OCI-LY3 (cell line): Measurements from ENCODE around the gene CREB5.

ENCODE experiments used
- H2AFZ ChIP-seq: fragments of 200-600, 300-600 bp; shearing (Covaris generic); 2 replicates; pipeline ENCODE4 v1.6.0; 2014; ENCODE audit warnings: antibody characterized with exemption, low read depth, low read length
- H3K27ac ChIP-seq: fragments of 200-600, 300-600 bp; sonication (generic); 2 replicates; pipeline ENCODE4 v1.5.1; 2014; ENCODE audit warnings: mild to moderate bottlenecking, low read length, moderate library complexity, mixed read lengths
- H3K27me3 ChIP-seq: fragments of 200-600, 300-600 bp; sonication (generic); 2 replicates; pipeline ENCODE4 v1.6.1; 2014; ENCODE audit warnings: low read depth, low read length, mixed read lengths
- H3K36me3 ChIP-seq: fragments of 200-600, 300-600 bp; sonication (generic); replicated peaks from 2 replicates; pipeline ENCODE3; 2014; ENCODE audit warnings: low read depth, low read length, mixed read lengths
- H3K4me1 ChIP-seq: fragments of 300-600, 200-600 bp; sonication (generic); 2 replicates; pipeline ENCODE4 v1.6.1; 2014; ENCODE audit warnings: low read length, mixed read lengths
- H3K4me2 ChIP-seq: fragments of 200-600, 300-600 bp; sonication (generic); 2 replicates; pipeline ENCODE4 v1.6.1; 2014; ENCODE audit warnings: low read length, mixed read lengths
- H3K4me3 ChIP-seq: fragments of 300-600, 200-600 bp; sonication (generic); 2 replicates; pipeline ENCODE4 v1.5.1; 2014; ENCODE audit warnings: antibody characterized with exemption, mild to moderate bottlenecking, low read length, moderate library complexity
- H3K79me2 ChIP-seq: fragments of 300-600, 200-600 bp; shearing (Covaris generic); 2 replicates; pipeline ENCODE4 v1.6.1; 2014; ENCODE audit warnings: mild to moderate bottlenecking, low read length, mixed read lengths
- H3K9ac ChIP-seq: fragments of 300-600, 200-600 bp; shearing (Covaris generic); 2 replicates; pipeline ENCODE4 v1.6.0; 2014; ENCODE audit warnings: mild to moderate bottlenecking, low read length, moderate library complexity
- H3K9me3 ChIP-seq: fragments of 200-600, 300-600 bp; shearing (Covaris generic); 2 replicates; pipeline ENCODE4 v1.6.1; 2014; ENCODE audit warnings: low read length, mixed read lengths; ENCODE audit not compliant: insufficient read depth
- H4K20me1 ChIP-seq: fragments of 200-600, 300-600 bp; sonication (generic); 2 replicates; pipeline ENCODE4 v1.6.1; 2016; ENCODE audit warnings: low read length, mixed read lengths; ENCODE audit not compliant: insufficient read depth
- CTCF ChIP-seq: fragments of 200-600, 300-600 bp; sonication (generic); IDR thresholded peaks from 2 replicates; pipeline ENCODE4 v1.5.1; 2014; ENCODE audit warnings: antibody characterized with exemption, low read length, low read depth
- EZH2phosphoT487 ChIP-seq: fragments of 200-600 bp; shearing (Covaris generic); IDR thresholded peaks from 2 replicates; pipeline ENCODE4 v1.6.1; 2018; ENCODE audit warnings: antibody characterized with exemption, mixed run types, low read depth

CREB5 gene

GRCh38 chr7:28480595-28480994, 68.3 kb downstream of the CREB5 start:
- no peak overlapping the region for H3K9ac ChIP-seq
- H3K79me2 ChIP-seq: no peaks in the 10 kb centered on the region

GRCh38 chr7:28481091-28481926, 69.0 kb downstream of the CREB5 start:
- no peak overlapping the region for H3K9ac ChIP-seq
- TF ChIP-seq EZH2phosphoT487: no peak
- no peak for TF ChIP-seq CTCF
- H3K27ac ChIP-seq: no peak overlapping the region
- no peaks in the 10 kb centered on the region for H3K9me3 ChIP-seq
- H3K4me1 ChIP-seq: peaks cover 5% of the 10 kb centered on the region; the same call in 1 of the 2 replicates
- H4K20me1 ChIP-seq: no peaks in the 10 kb centered on the region
- no peaks in the 10 kb centered on the region for H3K36me3 ChIP-seq
- H3K27me3 ChIP-seq: peaks cover 51% of the 10 kb centered on the region
- H3K79me2 ChIP-seq: no peaks in the 10 kb centered on the region
- H2AFZ ChIP-seq: no peak overlapping the region
- no peak overlapping the region for H3K4me3 ChIP-seq
- no peak overlapping the region for H3K4me2 ChIP-seq

More at GRCh38 chr7:28480595-28480994, 68.3 kb downstream of the CREB5 start:
- Histone ChIP-seq H3K9me3 (no peaks in the 10 kb centered on the region), H3K4me2 (no peak overlapping the region), H3K36me3 (no peaks in the 10 kb centered on the region), H3K27ac (no peak overlapping the region), H4K20me1 (no peaks in the 10 kb centered on the region), H2AFZ (no peak overlapping the region), H3K4me1 (peaks cover 5% of the 10 kb centered on the region; the same call in 1 of the 2 replicates), H3K4me3 (no peak overlapping the region), H3K27me3 (peaks cover 54% of the 10 kb centered on the region)
- TF ChIP-seq EZH2phosphoT487: no peak
- TF ChIP-seq CTCF: no peak

- no peak overlapping the region for H3K27ac ChIP-seq
- H3K27me3 ChIP-seq: peaks cover 58% of the 10 kb centered on the region
- TF ChIP-seq CTCF (no peak), EZH2phosphoT487 (no peak)
- no peaks in the 10 kb centered on the region for H3K36me3 ChIP-seq
- no peak overlapping the region for H3K4me2 ChIP-seq
- H2AFZ ChIP-seq: no peak overlapping the region
- H3K9ac ChIP-seq: no peak overlapping the region
- H4K20me1 ChIP-seq: no peaks in the 10 kb centered on the region
- H3K9me3 ChIP-seq: no peaks in the 10 kb centered on the region
- peaks cover 5% of the 10 kb centered on the region; the same call in 1 of the 2 replicates for H3K4me1 ChIP-seq
- no peak overlapping the region for H3K4me3 ChIP-seq
- no peaks in the 10 kb centered on the region for H3K79me2 ChIP-seq
Observed at GRCh38 chr7:28483112-28483511, 70.8 kb downstream of the CREB5 start.

GRCh38 chr7:28483908-28484605, 71.7 kb downstream of the CREB5 start:
- Histone ChIP-seq H3K4me2 (no peak overlapping the region), H3K27ac (no peak overlapping the region), H3K4me1 (peaks cover 5% of the 10 kb centered on the region; the same call in 1 of the 2 replicates), H3K27me3 (peaks cover 63% of the 10 kb centered on the region), H3K79me2 (no peaks in the 10 kb centered on the region), H3K9ac (no peak overlapping the region), H4K20me1 (no peaks in the 10 kb centered on the region), H3K9me3 (no peaks in the 10 kb centered on the region), H2AFZ (no peak overlapping the region), H3K36me3 (no peaks in the 10 kb centered on the region), H3K4me3 (no peak overlapping the region)
- TF ChIP-seq CTCF: no peak
- TF ChIP-seq EZH2phosphoT487: no peak
